ENCODE measurements around the gene SH3RF3. TPM values are rescaled to one million over a fixed set of nuclear protein-coding genes. Genes with fewer than 3 reads are reported as not detected.

SH3RF3 gene
- total RNA-seq, 2 donors from 2014 or later = 1.3 to 5.6 TPM

GRCh38 chr2:109143214-109144187 lies 14.5 kb downstream of the SH3RF3 start:
- WGBS, 2 donors = 78 to 81% methylated on average over 13 of the region's 13 CpGs
- no peak for ATAC-seq
- Histone ChIP-seq H3K27me3 (no peaks in the 10 kb centered on the region), H3K36me3 (replicated peaks in 1 of 2; ENCODE audit: insufficient read depth in 1 of 2, low read depth in 2 of 2) (no peaks in the 10 kb centered on the region), H3K4me3 (no peak overlapping the region), H3K4me1 (peaks cover 14% of the 10 kb centered on the region), H3K9me3 (no peaks in the 10 kb centered on the region), H3K27ac (no peak overlapping the region)
- no peak for TF ChIP-seq CTCF (IDR thresholded peaks at IDR 0.05)
- no peak for TF ChIP-seq POLR2A (IDR thresholded peaks at IDR 0.05)
- DNase-seq = no peak
- intact Hi-C loops (cut with DNase I) = no loop called here

- TF ChIP-seq POLR2A (IDR thresholded peaks at IDR 0.05) = no peak
- TF ChIP-seq CTCF (IDR thresholded peaks at IDR 0.05) = no peak
- no peaks in the 10 kb centered on the region for H3K36me3 ChIP-seq (replicated peaks in 1 of 2; ENCODE audit: insufficient read depth in 1 of 2, low read depth in 2 of 2)
- no peak overlapping the region for H3K4me3 ChIP-seq
- H3K27ac ChIP-seq = no peak overlapping the region
- H3K4me1 ChIP-seq = peaks cover 14% of the 10 kb centered on the region
- H3K27me3 ChIP-seq = no peaks in the 10 kb centered on the region
- no peak for ATAC-seq
- no peak for DNase-seq
- no peaks in the 10 kb centered on the region for H3K9me3 ChIP-seq
- 56 to 59% methylated on average over 5 of the region's 5 CpGs for WGBS, 2 donors
- intact Hi-C loops (cut with DNase I) = no loop called here
Observed at GRCh38 chr2:109144271-109144670, 15.3 kb downstream of the SH3RF3 start.

GRCh38 chr2:109144721-109145120 lies 15.7 kb downstream of the SH3RF3 start:
- ATAC-seq = no peak
- 76 to 84% methylated on average over 9 to 15 of the region's 15 CpGs for WGBS, 2 donors
- H3K9me3 ChIP-seq = no peaks in the 10 kb centered on the region

GRCh38 chr2:109145286-109145685 lies 16.3 kb downstream of the SH3RF3 start:
- Histone ChIP-seq H3K27me3 (no peaks in the 10 kb centered on the region), H3K27ac (no peak overlapping the region), H3K4me1 (peaks cover 8% of the 10 kb centered on the region), H3K9me3 (no peaks in the 10 kb centered on the region), H3K36me3 (replicated peaks in 1 of 2; ENCODE audit: insufficient read depth in 1 of 2, low read depth in 2 of 2) (no peaks in the 10 kb centered on the region), H3K4me3 (no peak overlapping the region)
- WGBS, 2 donors = 78 to 84% methylated on average over 12 of the region's 12 CpGs
- no peak for TF ChIP-seq CTCF (IDR thresholded peaks at IDR 0.05)
- TF ChIP-seq POLR2A (IDR thresholded peaks at IDR 0.05) = no peak
- intact Hi-C loops (cut with DNase I) = no loop called here
- ATAC-seq (no peak), DNase-seq (no peak)

More at GRCh38 chr2:109144721-109145120, 15.7 kb downstream of the SH3RF3 start:
- H3K36me3 ChIP-seq (replicated peaks in 1 of 2; ENCODE audit: insufficient read depth in 1 of 2, low read depth in 2 of 2) = no peaks in the 10 kb centered on the region
- TF ChIP-seq CTCF (IDR thresholded peaks at IDR 0.05) = no peak
- no peak for TF ChIP-seq POLR2A (IDR thresholded peaks at IDR 0.05)
- no peak overlapping the region for H3K27ac ChIP-seq
- intact Hi-C loops (cut with DNase I) = no loop called here
- H3K4me1 ChIP-seq = peaks cover 10% of the 10 kb centered on the region
- no peak overlapping the region for H3K4me3 ChIP-seq
- H3K27me3 ChIP-seq = no peaks in the 10 kb centered on the region
- DNase-seq = no peak
